Measurements from ENCODE around the gene MANBA.
"Not testable (repeated sequence)": the region's sequence is repeated elsewhere in the genome, so short reads cannot be mapped to it uniquely, and the experiment has no call there.

MANBA gene

GRCh38 chr4:102625232-102625930, 135.4 kb downstream of the MANBA start:
- peak; percentile 68 for TF ChIP-seq CTCF (IDR thresholded peaks at IDR 0.05; ENCODE audit: control extremely low read depth, extremely low read depth, low read depth, missing control alignments)
- peak; percentile 77 for DNase-seq (ENCODE audit: extremely low spot score)
- ChIA-PET POLR2A (no interaction called here), CTCF (interaction anchor here (0.6 to 2.7 kb wide), 12 partner anchors 8 to 475 kb away, joined by 3 to 10 read pairs (median 3); partner anchors contain the start of gene NFKB1)

- DNase-seq (ENCODE audit: extremely low spot score): no peak
- ChIA-PET POLR2A (no interaction called here), CTCF (interaction anchor here (1.0 to 2.7 kb wide), 9 partner anchors 9 to 1440 kb away, joined by 3 to 9 read pairs (median 4); no protein-coding TSS in a partner anchor)
- TF ChIP-seq CTCF (IDR thresholded peaks at IDR 0.05; ENCODE audit: control extremely low read depth, extremely low read depth, low read depth, missing control alignments): no peak
Measured at GRCh38 chr4:102624505-102624904, 136.3 kb downstream of the MANBA start.

- POLR2A ChIA-PET: no interaction called here
- CTCF ChIA-PET: interaction anchor here (1.0 to 2.7 kb wide), 11 partner anchors 10 to 476 kb away, joined by 3 to 9 read pairs (median 3); no protein-coding TSS in a partner anchor
- TF ChIP-seq CTCF (IDR thresholded peaks at IDR 0.05; ENCODE audit: control extremely low read depth, extremely low read depth, low read depth, missing control alignments): no peak
- no peak for DNase-seq (ENCODE audit: extremely low spot score)
Measured at GRCh38 chr4:102623622-102624021, 137.1 kb downstream of the MANBA start.

- POLR2A ChIA-PET: no interaction called here
- DNase-seq (ENCODE audit: extremely low spot score): peak; percentile 43
- CTCF ChIA-PET: interaction anchor here (0.7 to 4.9 kb wide), 24 partner anchors 9 to 474 kb away, joined by 3 to 28 read pairs (median 5); partner anchors contain the start of gene SLC9B2
Measured at GRCh38 chr4:102620697-102621497, 139.9 kb downstream of the MANBA start.

GRCh38 chr4:102619776-102620631, 140.8 kb downstream of the MANBA start:
- POLR2A ChIA-PET; DNase-seq (ENCODE audit: extremely low spot score): not testable (repeated sequence)
- CTCF ChIA-PET: interaction anchor here (0.7 to 4.9 kb wide), 25 partner anchors 9 to 481 kb away, joined by 3 to 28 read pairs (median 4); partner anchors contain the start of genes BDH2 and SLC9B2

More at GRCh38 chr4:102620697-102621497, 139.9 kb downstream of the MANBA start:
- peak; percentile 42 for TF ChIP-seq CTCF (IDR thresholded peaks at IDR 0.05; ENCODE audit: control extremely low read depth, extremely low read depth, low read depth, missing control alignments)

GRCh38 chr4:102619021-102619420, 141.7 kb downstream of the MANBA start:
- CTCF ChIA-PET: interaction anchor here (0.7 to 4.9 kb wide), 7 partner anchors 9 to 482 kb away, joined by 3 to 28 read pairs (median 4); no protein-coding TSS in a partner anchor
- POLR2A ChIA-PET; DNase-seq (ENCODE audit: extremely low spot score): not testable (repeated sequence)

- TF ChIP-seq CTCF (IDR thresholded peaks at IDR 0.05; ENCODE audit: control extremely low read depth, extremely low read depth, low read depth, missing control alignments): no peak
Measured at GRCh38 chr4:102616636-102617035, 144.1 kb downstream of the MANBA start.

More at GRCh38 chr4:102616636-102617035, 144.1 kb downstream of the MANBA start:
- DNase-seq (ENCODE audit: extremely low spot score): no peak
- POLR2A ChIA-PET: no interaction called here
- CTCF ChIA-PET: interaction anchor here (1.6 kb wide), 1 partner anchor 14 kb away, joined by 3 read pairs; no protein-coding TSS in a partner anchor

Measured in GM10248 (cell line).